HG02840 (cell line): ENCODE data around the gene SLC13A2.

Source experiments
- ATAC-seq: cut with Tn5 transposase; IDR thresholded peaks from one replicate; pipeline ENCODE4 v1.9.1; 2021; ENCODE audit warnings: mild to moderate bottlenecking, moderate library complexity, moderate number of reproducible peaks; ENCODE audit not compliant: unreplicated experiment, low FRiP score

SLC13A2 gene

GRCh38 chr17:28532050-28532960, 58.9 kb downstream of the SLC13A2 start:
- no peak for ATAC-seq

- ATAC-seq = no peak
Observed at GRCh38 chr17:28533091-28533807, 59.8 kb downstream of the SLC13A2 start.

DNA sequence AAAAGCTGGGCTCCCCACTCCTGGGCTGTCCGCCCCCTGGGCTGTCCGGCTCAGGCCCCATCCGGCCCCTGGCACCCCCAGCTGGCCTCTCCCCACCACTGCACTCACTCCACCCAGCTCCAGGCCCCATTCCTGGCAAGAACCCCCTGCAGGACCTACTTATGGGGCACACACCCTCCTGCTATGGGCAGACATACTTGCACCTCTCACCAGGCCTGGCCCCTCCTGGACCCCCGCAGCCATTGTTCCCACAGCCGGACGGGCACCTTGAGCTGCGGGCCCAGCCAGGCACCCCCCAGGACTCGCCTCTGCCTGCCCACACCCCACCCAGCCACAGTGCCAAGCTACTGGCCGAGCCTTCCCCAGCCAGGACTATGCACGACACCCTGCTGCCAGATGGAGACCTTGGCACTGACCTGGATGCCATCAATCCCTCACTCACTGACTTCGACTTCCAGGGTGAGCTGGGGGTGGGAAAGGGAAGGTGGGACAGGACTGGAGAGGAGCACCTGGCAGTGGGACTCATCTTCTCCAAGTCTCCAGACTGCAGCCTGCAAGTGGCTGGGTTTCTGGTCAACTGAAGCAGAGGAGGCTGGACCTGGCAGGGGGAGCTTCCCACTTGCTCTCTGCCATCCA, 61.4 kb downstream of the SLC13A2 start:
- ATAC-seq = no peak

GRCh38 chr17:28536532-28537218, 63.2 kb downstream of the SLC13A2 start:
- no peak for ATAC-seq

DNA sequence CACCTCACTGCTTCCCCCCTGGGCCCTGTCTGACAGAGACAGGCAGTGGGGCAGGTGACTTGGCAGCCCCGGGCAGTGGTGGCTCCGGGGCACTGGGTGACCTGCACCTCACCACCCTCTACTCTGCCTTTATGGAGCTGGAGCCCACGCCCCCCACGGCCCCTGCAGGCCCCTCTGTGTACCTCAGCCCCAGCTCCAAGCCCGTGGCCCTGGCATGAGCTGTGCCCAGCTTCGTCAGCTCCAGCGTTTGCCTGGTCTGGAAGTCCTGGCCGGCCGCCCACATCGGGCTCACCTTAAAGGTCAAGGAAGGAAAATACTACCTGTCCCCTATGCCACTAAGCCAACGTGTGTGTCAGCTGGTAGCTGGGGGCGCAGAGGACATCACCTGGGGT, 63.8 kb downstream of the SLC13A2 start:
- no peak for ATAC-seq

DNA sequence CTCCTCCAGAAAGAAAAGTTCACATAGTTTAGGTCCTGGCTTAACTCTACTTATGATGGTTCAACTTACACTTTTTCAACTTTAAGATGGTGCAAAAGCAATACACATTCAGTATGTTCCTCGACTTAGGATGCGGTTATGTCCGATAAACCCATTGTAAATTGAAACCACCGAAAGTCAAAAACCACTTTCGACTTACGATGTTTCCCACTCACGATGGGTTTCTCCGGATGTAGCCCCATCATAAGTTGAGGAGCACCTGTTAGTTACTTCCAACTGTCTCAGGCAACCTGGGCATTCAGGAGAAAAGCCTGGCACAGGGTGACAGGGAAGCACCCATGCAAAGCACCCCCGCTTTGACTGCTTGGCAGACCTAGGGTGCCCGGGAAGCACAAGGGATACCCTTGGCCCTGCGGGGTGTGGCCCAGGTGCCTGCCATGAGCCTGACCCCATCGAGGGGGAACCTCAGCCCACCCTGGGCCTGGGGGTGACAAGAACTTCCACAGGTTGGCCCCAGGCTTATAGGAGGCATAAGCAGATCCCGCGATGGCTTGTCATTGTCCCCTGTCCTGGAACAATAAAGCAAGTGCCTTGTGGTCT, 65.0 kb downstream of the SLC13A2 start:
- no peak for ATAC-seq

- no peak for ATAC-seq
Observed at GRCh38 chr17:28540231-28540630, 66.8 kb downstream of the SLC13A2 start.

- ATAC-seq = no peak
Observed at GRCh38 chr17:28541439-28541838, 68.0 kb downstream of the SLC13A2 start.

DNA sequence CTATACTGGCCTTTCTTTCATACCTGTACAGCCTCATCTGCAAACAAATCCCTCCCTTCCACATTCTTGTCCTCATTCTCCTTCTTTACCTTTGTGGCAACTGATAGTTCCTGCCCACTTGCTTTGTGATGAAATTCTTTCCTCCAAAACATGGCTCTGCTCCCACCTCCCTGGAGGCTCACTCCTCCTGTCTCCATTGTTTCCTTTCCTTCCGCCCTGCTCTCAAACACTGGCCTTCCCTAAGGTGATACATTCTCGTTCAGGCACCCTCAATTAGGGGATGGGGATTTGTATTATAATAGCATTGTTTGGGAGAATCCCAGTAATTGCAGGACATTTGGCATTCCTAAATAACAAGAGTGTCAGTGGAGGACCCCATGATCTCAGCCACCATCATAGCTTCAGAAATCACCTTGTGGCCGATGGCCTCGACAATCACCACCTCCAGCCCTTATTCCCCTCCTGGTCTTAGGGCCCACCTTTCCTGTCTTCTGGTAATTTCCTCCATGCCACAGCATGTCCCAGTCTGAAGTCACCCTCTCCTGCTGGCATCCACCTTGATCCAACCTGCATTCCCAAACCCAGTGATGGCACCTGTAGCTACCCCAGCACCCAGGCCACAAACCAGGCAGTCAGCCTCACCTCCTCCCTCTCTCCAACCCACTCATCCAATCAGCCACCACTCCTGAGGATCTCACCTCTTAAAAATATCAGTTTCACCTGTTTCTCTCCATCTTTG, 71.1 kb downstream of the SLC13A2 start:
- no peak for ATAC-seq

- no peak for ATAC-seq
Observed at GRCh38 chr17:28545141-28545503, 71.7 kb downstream of the SLC13A2 start.

GRCh38 chr17:28545787-28546415, 72.5 kb downstream of the SLC13A2 start:
- no peak for ATAC-seq

GRCh38 chr17:28547096-28547622, 73.7 kb downstream of the SLC13A2 start:
- ATAC-seq = no peak
